ENCODE data around the gene SLC16A1. TPM values are rescaled to one million over a fixed set of nuclear protein-coding genes. Genes with fewer than 3 reads are reported as not detected.

SLC16A1 gene
- total and polyA plus RNA-seq, 4 donors = 28.3 to 87.3 (median 34.5) TPM

GRCh38 chr1:112937070-112937469 is 18.9 kb downstream of the SLC16A1 start (continued):
- TF ChIP-seq REST (IDR thresholded peaks at IDR 0.05) (no peak), RXRA (IDR thresholded peaks at IDR 0.05) (no peak), ZBTB33 (IDR thresholded peaks at IDR 0.05) (no peak), FOXA1 (IDR thresholded peaks at IDR 0.05) (no peak), FOXA2 (IDR thresholded peaks at IDR 0.05) (no peak), YY1 (IDR thresholded peaks at IDR 0.05) (no peak), EGR1 (IDR thresholded peaks at IDR 0.05; ENCODE audit: low read depth in 2 of 2) (no peak), HNF4A (conservative IDR thresholded peaks at IDR 0.05) (no peak), RAD21 (IDR thresholded peaks at IDR 0.05) (no peak)

- H3K36me3 ChIP-seq (ENCODE audit: control insufficient read depth in 4 of 4, insufficient read depth in 3 of 4, low read depth in 1 of 4, low read length in 3 of 4) = no peaks in the 10 kb centered on the region
- H3K4me1 ChIP-seq (ENCODE audit: control insufficient read depth in 4 of 4, insufficient read depth in 4 of 4, low read length in 3 of 4) = peaks cover 3 to 20% (median 6%) of the 10 kb centered on the region in 4 donors
- TF ChIP-seq ATF3 (IDR thresholded peaks at IDR 0.05) = peak; percentile 15
- peak in 1 of 2 donors; percentile 56 for TF ChIP-seq JUND (IDR thresholded peaks at IDR 0.05)
- TF ChIP-seq TAF1 (conservative IDR thresholded peaks at IDR 0.05) = no peak
- TF ChIP-seq HNF4A (conservative IDR thresholded peaks at IDR 0.05) = peak; percentile 17 to 33
- no peak for TF ChIP-seq REST (IDR thresholded peaks at IDR 0.05)
- H3K27ac ChIP-seq (ENCODE audit: low read depth in 1 of 2, low read length in 2 of 2) = no peak overlapping the region
- no peaks in the 10 kb centered on the region for H3K9me3 ChIP-seq (ENCODE audit: control insufficient read depth in 4 of 4, low read length in 3 of 4)
- no peak for DNase-seq (ENCODE audit: low spot score)
- H3K27me3 ChIP-seq (ENCODE audit: control insufficient read depth in 4 of 4, insufficient read depth in 4 of 4, low read length in 3 of 4) = no peaks in the 10 kb centered on the region
- no peak overlapping the region for H3K9ac ChIP-seq (ENCODE audit: low read depth in 1 of 2, low read length in 2 of 2)
- no peak overlapping the region for H3K4me3 ChIP-seq (ENCODE audit: low read depth in 1 of 3, low read length in 3 of 3)
Observed at GRCh38 chr1:112935461-112936111, 20.4 kb downstream of the SLC16A1 start.
